Right lobe of liver (tissue), 6 donors: Measurements from ENCODE around the gene YBEY. TPM values are rescaled to one million over a fixed set of nuclear protein-coding genes. Genes with fewer than 3 reads are reported as not detected.

Experiments
- ATAC-seq, 4 donors: fragments of 200-7000 bp; cut with Tn5 transposase; one replicate each; pipeline ENCODE4 v1.9.1; 2020; ENCODE audit warnings: mild to moderate bottlenecking in 4 of 4, moderate library complexity in 4 of 4
- DNase-seq, 3 donors: peaks; one replicate each; pipeline ENCODE4 v3.0.0-alpha.2; 2020
- H3K27ac ChIP-seq, 3 donors: fragments of 200-600 bp; one replicate each; pipeline ENCODE4 v1.8.0; 2022
- H3K27me3 ChIP-seq, 2 donors: fragments of 200-600 bp; one replicate each; pipeline ENCODE4 v1.8.0; 2022
- H3K36me3 ChIP-seq, 4 donors: fragments of 200-600 bp; sonication (generic) in 1 of 4; one replicate each; pipeline versions ENCODE4 v1.5.1 to v1.8.0; 2017 to 2022; ENCODE audit warnings: control low read depth in 1 of 4
- H3K4me1 ChIP-seq, 4 donors: fragments of 200-600 bp; sonication (generic) in 1 of 4; one replicate each; pipeline versions ENCODE4 v1.5.1 to v1.8.0; 2017 to 2022; ENCODE audit warnings: control low read depth in 1 of 4
- H3K4me3 ChIP-seq, 3 donors: fragments of 200-600 bp; one replicate each; pipeline ENCODE4 v1.8.0; 2022
- H3K9me3 ChIP-seq, 4 donors: fragments of 200-600 bp; sonication (generic) in 1 of 4; one replicate each; pipeline versions ENCODE4 v1.5.1 to v1.8.0; 2017 to 2022; ENCODE audit warnings: control low read depth in 1 of 4
- POLR2A ChIP-seq: fragments of 450-650 bp; IDR thresholded peaks from one replicate; pipeline ENCODE4 v1.6.1; 2017; ENCODE audit warnings: antibody characterized with exemption, mild to moderate bottlenecking
- WGBS: methylation state at CpG from one replicate; pipeline ENCODE4 v1.1.6; 2018; ENCODE audit warnings: low coverage, low lambda C conversion rate; ENCODE audit not compliant: insufficient coverage; ENCODE audit errors: missing lambda C conversion rate; 5-methylcytosine and 5-hydroxymethylcytosine counted together
- intact Hi-C, 2 donors: fragments of 100-400 bp; cut with DNase I; formaldehyde crosslinking; loops; one replicate each; pipeline versions ENCODE4 v1.11.2 to v1.14.1; 2022
- total RNA-seq, 6 experiments: library from RNA; depleted of rRNA in 2 of 6; stranded (reverse); fragments of >200 nt in 2 of 6; fragmentation: NEBNext Ultra II Directional in 3 of 6; extraction: Animal tissue kit (Norgen Biotek cat#: 25700) in 3 of 6; gene quantifications; one replicate each; pipeline versions ENCODE4 v1.1.0 to v1.2.4, GENCODE V29; 2016 to 2023
- TF ChIP-seq, protein P1 (sequence below), 4 donors: fragments of 200-600 bp in 3 of 4; fragments of 450-650 bp in 1 of 4; IDR thresholded peaks; one replicate each; pipeline versions ENCODE4 v1.5.1 to v1.8.0; 2016 to 2022; ENCODE audit warnings: antibody characterized with exemption in 4 of 4, mild to moderate bottlenecking in 2 of 4
- donor health status: DM: no; HTN: yes; CAD: no.
- donor health status: DM: no; HTN: no; CAD: no.
- donor health status: DM: no; HTN: no; CAD: no.
- donor health status: DM: no; HTN: yes; CAD: no.
- donor health status: DM: no; HTN: yes; CAD: no.

The YBEY gene
- total RNA-seq, 6 experiments from 2014 or later: 6.3 to 16.0 (median 7.3) TPM

DNA sequence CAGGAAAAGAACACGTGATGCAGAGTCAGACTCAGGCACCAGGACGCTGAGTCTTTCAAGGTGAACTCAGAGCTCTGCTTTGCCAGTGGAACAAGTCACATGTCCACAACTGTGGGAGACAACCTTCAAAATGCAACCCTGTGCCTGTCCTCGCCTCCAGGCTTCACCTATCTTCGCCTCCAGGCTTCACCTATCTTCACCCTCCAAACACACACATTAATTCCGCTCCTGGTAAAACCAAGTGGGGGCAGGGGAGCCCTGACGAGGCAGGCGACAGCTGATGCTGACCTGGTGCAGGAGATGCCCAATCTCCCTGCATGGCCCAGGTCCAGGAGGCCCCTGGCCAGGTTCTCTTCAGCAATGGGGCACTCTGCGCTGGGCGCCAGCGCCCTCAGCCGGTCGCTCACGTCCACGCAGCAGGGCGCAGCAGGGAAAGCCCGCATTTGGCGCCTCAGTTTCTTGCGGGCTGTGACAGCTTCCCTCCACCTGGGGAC is 29.6 kb upstream of the YBEY start:
- TF ChIP-seq, protein P1, sequence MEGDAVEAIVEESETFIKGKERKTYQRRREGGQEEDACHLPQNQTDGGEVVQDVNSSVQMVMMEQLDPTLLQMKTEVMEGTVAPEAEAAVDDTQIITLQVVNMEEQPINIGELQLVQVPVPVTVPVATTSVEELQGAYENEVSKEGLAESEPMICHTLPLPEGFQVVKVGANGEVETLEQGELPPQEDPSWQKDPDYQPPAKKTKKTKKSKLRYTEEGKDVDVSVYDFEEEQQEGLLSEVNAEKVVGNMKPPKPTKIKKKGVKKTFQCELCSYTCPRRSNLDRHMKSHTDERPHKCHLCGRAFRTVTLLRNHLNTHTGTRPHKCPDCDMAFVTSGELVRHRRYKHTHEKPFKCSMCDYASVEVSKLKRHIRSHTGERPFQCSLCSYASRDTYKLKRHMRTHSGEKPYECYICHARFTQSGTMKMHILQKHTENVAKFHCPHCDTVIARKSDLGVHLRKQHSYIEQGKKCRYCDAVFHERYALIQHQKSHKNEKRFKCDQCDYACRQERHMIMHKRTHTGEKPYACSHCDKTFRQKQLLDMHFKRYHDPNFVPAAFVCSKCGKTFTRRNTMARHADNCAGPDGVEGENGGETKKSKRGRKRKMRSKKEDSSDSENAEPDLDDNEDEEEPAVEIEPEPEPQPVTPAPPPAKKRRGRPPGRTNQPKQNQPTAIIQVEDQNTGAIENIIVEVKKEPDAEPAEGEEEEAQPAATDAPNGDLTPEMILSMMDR (IDR thresholded peaks at IDR 0.05): no peak
- TF ChIP-seq POLR2A: no peak
- peak in 1 of 4 donors; percentile 8 for ATAC-seq
- intact Hi-C loops: no loop called here
- peaks cover 0 to 91% (median 56%) of the 10 kb centered on the region in 4 donors for H3K36me3 ChIP-seq
- no peaks in the 10 kb centered on the region for H3K4me1 ChIP-seq
- H3K9me3 ChIP-seq: no peaks in the 10 kb centered on the region
- H3K27ac ChIP-seq: no peak overlapping the region
- no peak for DNase-seq
- 96% methylated on average over 16 of the region's 18 CpGs for WGBS
- H3K4me3 ChIP-seq: no peak overlapping the region
- no peaks in the 10 kb centered on the region for H3K27me3 ChIP-seq

DNA sequence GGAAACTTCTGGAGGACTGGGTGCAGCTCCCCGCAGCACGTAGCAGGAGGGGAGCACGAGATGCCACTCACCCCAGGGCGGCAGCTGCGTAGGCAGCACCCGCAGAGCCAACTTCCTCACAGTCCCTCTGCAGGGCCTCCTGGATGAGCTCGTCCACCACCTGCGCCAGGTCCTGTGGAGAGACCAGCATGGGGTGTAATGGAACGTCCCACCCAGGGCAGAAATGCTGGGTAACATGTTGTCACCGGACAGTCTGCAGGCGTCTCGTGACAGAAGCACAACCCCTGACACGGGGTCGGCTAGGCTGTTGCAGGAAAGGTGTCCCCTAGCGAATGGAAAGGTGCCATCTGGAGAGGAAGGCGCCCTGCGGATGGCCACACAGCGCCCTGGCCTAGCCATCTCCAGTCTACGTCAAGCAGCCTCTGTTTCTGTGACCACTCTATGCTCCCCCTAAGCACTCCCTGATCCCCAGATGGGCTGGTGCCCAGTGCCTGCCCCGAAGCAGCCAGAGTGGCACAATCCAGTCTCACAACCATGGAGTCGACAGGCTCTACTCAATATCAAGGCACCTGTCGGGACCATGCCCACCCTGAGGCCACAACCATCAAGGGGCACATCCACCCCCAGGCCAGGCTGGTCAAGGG is 22.0 kb upstream of the YBEY start:
- WGBS: 90% methylated on average over 4 of the region's 22 CpGs
- no peaks in the 10 kb centered on the region for H3K9me3 ChIP-seq
- DNase-seq (no peak), ATAC-seq (peak in 2 of 4 donors; percentile 10 to 17)
- peaks cover 0 to 85% (median 31%) of the 10 kb centered on the region in 4 donors for H3K36me3 ChIP-seq
- intact Hi-C loops: no loop called here
- TF ChIP-seq POLR2A: no peak
- TF ChIP-seq, protein P1 (IDR thresholded peaks at IDR 0.05): no peak
- no peak overlapping the region for H3K4me3 ChIP-seq
- H3K4me1 ChIP-seq: no peaks in the 10 kb centered on the region
- no peaks in the 10 kb centered on the region for H3K27me3 ChIP-seq
- H3K27ac ChIP-seq: no peak overlapping the region

- ATAC-seq (peak in 2 of 4 donors; percentile 13 to 31), DNase-seq (no peak)
- Histone ChIP-seq H3K4me3 (no peak overlapping the region), H3K9me3 (no peaks in the 10 kb centered on the region), H3K4me1 (no peaks in the 10 kb centered on the region), H3K36me3 (peaks cover 0 to 85% (median 34%) of the 10 kb centered on the region in 4 donors), H3K27me3 (no peaks in the 10 kb centered on the region), H3K27ac (no peak overlapping the region)
- 80% methylated on average over 3 of the region's 13 CpGs for WGBS
- no peak for TF ChIP-seq POLR2A
- TF ChIP-seq, protein P1 (IDR thresholded peaks at IDR 0.05): no peak
- intact Hi-C loops: no loop called here
Observed at GRCh38 chr21:46264690-46265144, 21.4 kb upstream of the YBEY start.

DNA sequence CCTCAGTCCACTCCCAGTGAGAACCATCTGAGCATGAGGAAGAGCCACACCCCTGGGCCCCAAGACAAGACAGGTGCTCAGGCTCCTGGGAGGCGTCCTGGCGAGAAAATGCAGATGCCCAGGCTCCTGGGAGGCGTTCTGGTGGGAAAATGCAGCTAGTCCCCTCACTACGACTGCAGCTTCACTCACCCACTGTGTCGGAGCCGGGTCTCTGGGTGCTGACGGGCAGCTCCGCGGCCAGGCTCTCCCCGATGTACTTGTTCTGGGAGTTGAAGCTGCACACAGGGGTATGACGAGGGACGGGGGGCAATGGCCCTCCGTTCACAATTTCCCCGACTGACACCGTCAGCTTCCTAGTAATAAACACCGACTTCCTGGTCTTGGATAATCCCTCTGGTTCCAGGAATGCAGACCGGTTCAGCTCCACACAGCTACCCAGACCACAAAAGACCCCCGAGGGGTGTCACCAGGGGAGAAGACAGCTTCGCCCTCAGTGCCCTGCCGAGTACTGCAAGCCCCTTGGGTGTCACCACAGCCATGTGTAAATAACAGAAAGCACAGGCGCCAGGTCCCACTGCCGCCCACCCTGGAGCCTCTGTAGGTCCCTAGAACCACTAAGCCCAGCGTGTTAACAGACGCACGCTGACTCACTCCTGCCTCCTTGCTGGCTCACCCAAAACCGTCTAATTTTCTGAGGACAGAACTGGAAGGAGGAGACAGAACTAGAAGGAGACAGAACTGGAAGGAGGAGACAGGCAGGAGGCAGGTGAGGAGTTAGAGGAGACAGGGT is 20.2 kb upstream of the YBEY start:
- TF ChIP-seq POLR2A: no peak
- TF ChIP-seq, protein P1 (IDR thresholded peaks at IDR 0.05): no peak
- Histone ChIP-seq H3K9me3 (no peaks in the 10 kb centered on the region), H3K4me1 (no peaks in the 10 kb centered on the region), H3K27me3 (no peaks in the 10 kb centered on the region), H3K27ac (no peak overlapping the region), H3K36me3 (peaks cover 0 to 85% (median 35%) of the 10 kb centered on the region in 4 donors), H3K4me3 (no peak overlapping the region)
- intact Hi-C loops: no loop called here
- ATAC-seq (peak in 3 of 4 donors; percentile 11 to 29 (median 16)), DNase-seq (no peak)
- 57% methylated on average over 3 of the region's 26 CpGs for WGBS
